Stimulated activated CD8-positive, alpha-beta memory T cell treated with anti-CD3 and anti-CD28 coated beads, Interleukin-12 subunit alpha, Interleukin-12 subunit beta, amount 100 ng/mL, for 1 hour (primary cell): ENCODE data around the gene MYRIP.

Experiments used
- DNase-seq: peaks from one replicate; pipeline ENCODE4 v3.0.0-alpha.2; 2020; ENCODE audit warnings: low read depth

MYRIP gene

DNA sequence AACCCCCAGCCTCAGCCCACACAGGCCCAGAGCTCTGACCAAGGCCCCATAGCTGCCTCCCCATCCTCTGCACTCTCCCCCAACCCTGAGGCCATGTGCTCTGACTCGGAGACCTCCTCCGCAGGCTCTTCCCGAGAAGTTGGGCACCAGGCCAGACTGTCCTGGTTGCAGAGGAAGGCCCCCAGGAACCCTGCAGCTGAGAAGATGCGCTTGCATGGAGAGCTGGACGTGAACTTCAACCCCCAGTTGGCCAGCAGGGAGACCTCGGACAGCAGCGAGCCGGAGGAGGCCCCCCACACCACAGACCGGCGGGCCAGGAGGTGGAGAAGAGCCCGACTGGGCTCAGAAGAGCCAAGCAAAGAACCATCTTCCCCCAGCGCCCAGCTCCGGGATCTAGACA is 380.6 kb downstream of the MYRIP start:
- DNase-seq = no peak

DNA sequence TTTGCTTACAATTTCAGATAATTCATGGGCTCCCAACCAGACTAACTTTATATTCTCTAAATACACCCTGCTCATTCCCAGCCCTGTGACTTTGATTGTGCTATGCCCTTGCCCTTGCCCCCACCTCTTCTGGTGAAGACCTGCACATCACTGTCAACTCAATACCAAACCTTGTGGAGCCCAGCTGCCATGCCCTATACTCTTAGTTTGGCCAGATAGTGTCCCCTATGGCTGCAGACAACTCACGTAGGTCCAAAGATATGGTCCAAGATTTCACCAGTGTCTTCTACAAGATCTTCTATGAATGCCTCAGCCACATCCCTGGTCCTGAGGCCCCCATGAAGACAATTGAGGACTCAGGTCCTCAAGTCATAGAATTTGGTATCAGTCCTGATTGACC is 381.8 kb downstream of the MYRIP start:
- DNase-seq = no peak

DNA sequence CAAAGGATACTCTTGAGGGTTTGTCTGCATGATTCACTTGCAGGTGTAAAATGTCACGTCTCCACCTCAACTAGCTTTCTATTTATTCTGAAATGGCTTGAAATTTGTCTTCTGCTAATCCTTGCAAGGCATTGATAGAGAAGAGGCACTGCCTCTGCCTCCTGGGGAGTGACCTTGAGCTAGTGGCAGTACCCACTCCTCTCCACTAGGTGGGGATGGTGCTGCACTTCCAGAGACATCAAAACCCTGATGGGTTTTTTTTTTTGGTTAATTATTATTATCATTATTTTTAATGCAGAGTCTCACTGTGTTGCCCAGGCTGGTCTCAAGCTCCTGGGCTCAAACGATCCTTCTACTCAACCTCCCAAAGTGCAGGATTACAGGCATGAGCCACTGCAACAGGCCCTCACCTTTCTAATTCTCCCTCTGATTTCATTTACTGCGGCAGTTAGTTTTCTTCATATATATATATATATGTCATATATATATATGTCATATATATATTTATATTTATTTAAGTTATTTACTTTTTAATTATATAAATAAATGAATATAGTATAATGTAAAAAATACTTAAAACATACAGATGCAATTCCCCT is 382.5 kb downstream of the MYRIP start:
- DNase-seq = peak; percentile 25

DNA sequence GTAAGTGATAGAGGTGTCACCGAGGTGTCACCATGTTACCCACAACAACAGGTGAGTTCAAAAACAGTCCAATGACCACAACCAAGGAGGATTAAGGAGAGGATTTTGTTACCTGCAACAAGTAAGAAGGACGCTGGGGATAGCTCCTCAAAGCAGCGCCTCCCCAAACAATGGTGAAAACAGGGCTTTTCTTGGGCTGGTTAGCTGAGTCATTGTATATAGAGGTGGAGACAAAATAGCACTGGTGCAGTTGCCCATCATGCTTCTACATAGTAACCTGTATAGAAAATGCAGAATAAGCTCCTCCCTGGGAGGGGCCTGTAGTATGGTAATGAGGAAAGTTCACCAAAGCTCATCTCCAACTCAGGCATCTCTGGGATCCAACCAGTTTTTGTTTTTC is 383.2 kb downstream of the MYRIP start:
- no peak for DNase-seq

DNA sequence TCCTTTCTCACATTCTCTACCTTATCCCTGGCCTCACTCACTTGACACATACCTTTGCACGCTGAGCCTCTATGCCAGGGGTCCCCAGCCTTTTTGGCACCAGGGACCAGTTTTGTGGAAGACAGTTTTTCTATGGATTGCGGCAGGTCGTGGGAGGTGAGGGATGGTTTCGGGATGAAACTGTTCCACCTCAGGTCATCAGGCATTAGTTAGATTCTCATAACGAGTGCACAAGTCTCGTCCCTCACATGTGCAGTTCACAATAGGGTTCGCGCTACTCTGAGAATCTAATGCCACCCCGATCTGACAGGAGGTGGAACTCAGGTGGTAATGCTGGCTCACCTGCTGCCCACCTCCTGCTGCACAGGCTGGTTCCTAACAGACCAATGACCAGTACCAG is 387.6 kb downstream of the MYRIP start:
- DNase-seq = no peak

DNA sequence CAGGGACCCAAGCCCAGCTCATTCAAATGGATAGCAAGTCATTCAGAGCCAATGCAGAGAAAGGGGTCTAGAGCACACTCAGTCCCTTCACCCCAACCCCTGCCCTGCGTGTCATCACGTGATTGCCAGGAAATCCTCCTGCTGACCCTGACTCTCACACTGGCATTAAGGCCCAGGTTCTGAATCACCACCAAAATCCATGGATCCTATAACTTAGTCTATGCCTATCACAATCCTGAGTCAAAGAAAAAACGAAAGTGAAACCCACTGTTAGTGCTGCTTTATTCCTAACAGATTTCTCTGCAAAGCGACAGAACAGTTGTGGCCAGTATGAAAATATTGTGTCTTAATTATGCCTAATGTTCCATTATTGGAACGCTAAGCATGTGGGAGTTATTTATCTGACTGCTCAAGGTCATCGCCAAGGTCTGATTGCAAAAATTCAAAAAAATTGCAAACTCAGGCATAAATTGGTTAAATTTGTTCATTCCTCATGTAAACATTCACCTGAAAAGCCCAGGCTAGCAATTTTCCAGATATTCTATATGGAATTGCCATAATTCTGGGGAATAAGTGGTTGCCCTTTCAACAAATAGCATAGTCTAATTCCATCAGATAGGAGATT is 391.4 kb downstream of the MYRIP start:
- no peak for DNase-seq

DNA sequence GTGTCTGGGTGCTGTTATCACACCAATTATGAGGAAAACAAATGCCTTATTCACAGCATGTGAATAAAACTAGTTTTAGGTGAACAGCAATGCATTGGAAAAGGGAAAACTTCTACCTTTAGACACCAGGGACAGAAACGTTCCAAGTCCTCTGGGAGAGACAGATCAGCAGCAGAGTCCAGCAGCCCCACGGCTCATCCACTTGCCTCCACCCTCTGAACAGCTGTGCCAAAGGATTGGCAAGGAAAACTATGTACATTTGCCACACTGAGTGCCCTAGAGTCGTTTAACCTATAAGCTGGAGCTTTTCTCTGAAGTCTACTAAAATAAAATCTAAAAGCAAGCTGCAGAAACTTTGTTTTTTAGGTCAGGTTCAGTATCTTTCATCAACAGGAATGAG is 392.4 kb downstream of the MYRIP start:
- DNase-seq = no peak

DNA sequence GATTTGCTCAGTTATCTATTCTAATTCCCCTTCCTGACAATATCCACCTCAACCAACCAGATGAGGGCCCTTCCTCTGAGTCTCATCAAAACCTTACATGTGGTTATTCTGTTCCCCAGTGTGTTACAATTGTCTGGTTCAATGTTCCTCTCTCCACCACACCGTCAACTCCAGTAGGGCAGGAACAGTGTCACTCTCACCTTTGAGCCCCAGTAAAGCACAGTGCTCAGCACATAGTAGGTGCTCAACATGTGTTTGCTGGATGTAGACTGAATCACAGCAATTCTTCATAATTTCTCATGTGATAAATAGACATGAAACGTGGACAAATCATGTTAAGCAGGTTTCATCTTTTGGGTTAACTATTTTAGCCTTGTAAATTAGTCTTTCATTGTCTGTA is 397.1 kb downstream of the MYRIP start:
- no peak for DNase-seq

DNA sequence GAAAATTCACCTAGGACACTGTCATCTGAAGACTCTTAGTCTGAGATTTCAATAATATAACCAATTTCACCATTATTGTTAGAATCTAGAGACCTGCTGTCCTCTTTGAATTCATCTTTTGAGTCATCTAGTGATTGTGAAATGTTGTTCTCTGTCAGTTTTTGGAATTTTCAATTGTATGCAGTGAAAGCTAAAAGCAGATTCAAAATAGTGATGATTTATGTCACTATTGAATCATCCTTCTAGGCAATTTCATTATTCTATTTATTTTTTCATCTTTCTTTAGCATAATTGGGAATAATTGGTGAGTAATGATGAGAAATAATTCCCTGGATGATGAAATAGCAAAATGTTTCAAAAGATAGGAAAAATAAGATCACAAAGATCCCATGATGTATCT is 398.4 kb downstream of the MYRIP start:
- DNase-seq = no peak

DNA sequence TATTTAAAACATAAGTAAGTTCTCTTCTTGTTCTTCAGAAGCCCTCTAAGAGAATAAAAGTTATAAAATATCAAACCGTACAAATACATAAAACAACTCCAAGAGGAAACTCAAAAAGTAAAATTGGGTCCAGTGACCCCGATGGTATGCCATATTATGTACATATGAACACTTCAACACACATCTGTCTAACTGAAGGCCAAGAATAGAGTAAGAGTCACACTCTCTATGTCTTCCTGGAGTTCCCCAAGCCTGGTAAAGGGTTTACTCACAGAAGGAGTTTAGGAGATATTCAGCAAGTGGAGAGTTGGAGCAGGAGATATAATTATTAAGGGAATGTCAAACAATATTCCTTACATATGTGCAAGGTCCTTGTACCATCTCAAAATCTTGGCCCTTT is 398.8 kb downstream of the MYRIP start:
- no peak for DNase-seq

DNA sequence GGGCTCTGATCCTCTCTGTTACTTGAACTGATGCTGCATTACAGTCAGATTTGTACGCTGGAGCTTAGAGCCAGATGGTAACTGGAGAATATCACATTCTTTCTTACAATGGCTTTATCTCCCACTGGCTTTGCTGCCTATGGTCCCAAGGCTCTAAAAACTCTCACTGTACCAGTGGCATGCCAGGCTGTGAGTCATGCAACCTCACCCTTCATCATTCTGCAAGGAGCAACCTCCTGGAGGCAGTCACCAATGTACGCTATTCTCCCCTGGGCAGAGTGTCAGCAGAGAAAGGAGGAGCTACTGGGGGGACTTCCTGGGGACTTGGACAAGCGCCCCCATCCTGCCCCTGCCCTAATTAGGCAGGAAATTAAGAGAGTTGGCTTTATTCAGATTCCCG is 402.2 kb downstream of the MYRIP start:
- DNase-seq = no peak

DNA sequence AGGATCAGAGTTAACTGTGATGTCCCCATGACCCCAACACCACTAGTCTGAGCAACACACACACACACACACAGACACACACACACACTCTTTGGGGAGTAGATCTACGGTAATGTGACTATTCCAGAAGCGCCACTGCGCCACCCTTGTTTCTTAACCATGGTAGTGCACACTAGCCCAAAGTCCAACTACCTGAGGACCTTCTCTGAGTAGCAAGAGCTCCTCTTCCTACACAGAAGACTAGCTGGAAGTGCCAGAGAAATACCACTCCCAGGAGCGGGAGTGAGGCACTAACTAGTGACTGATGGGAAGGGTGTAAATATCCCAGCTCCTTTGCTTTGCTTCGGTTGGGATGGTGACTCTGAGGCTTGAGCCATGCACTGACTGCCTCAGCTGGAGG is 404.1 kb downstream of the MYRIP start:
- no peak for DNase-seq

DNA sequence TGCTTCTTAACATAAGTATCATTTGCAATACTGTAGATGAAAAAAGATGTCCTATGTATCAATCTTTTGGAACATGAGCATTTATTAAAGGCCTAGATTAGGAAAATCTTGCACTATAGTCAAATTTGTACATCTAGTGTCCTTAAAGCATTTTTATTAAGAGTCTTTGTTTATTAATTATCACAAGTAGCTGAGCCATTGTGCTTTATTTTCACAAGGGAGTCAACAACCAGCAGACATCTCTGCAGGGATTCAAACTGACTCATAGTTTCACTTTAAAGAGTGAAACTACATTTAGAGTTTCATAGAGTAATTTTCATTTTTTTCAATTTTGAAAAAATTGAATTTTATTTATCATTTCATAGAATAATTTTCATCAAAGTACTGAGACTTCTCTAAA is 405.6 kb downstream of the MYRIP start:
- DNase-seq = no peak

DNA sequence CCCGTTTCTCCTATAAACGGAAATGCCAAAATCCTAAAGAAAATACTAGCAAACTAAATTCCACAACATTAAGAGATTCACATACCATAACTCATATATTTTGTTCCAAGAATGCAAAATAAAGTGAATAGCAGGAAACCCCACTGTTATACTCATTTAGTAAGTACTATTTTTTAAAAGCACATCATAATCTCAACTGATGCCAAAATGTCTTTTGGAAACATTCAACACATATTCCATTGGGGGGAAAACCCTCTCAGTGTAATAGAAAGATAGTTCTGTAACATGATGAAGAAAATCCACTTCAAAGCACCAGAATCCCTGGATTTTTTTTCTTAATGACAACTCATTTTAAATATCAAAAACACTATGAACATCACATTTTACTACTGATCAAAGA is 407.1 kb downstream of the MYRIP start:
- DNase-seq = no peak

DNA sequence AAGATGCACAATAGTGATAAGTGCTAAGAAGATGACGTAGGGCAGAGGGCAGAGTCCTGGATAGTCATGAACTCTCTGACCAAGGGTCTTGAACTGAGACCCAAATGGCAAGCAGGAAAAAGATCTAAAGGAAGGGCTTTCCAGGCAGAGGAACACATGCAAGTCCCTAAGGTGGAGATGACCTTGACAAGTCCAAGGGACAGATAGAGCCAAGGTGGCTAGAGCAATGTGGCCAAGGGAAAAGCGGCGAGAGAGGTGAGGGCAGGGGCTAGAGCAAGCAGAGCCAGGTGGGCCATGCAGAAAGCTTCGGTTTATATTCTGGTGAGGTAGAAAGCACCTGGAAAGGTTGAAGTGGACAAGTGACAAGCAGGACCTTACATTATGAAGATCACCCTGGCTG is 414.4 kb downstream of the MYRIP start:
- DNase-seq = no peak

DNA sequence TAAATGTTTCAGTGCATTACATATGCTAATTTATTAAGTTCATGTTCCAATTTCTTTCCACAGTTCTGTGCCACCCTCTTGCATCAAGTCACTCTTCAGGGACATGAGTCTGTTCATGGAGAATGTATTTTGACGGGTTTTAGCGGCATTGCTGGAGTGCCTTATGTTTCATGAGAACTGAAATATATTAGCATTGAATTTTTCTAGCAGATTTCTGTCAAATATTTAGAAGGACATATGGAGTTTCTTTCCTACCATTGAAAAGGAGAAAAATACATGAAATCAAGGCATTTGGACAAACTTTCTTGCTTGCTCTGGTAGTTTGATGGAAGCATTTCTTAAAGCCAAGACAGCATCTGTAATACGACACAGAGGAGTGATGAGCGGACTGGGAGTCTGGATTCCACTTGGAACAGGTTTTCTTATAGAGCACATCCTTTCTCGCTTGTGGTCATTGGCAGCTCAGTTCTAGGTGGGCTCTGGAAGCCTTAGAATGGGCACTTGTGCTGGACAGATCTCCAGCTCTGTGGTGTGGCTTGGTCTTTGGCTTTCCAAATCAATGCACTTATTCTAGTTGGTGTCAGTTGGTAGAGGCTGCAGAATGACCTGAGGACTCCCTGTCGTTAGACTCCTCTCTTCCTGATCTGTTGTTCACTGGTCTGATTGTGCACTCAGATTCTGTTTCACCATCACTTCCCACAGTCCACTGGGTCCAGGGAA is 415.5 kb downstream of the MYRIP start:
- no peak for DNase-seq

DNA sequence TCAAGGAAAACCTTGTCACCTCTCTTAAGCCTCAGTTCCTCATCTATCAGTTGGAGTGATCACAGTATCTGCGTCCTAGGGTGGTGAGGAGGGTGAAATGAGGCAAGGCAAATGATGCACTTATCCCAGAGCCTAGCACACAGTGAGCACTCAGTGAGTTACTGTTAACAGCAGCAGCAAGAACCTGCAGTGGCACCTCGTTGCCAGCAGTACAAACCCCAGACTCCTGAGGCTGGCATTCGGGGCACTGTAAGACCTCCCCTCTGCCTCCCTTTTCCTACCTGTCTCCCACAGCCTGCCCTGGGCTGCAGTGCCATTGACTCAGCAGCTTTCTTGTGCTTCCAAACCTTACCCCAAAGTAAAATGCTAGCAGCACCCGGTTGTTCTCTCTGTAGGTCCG is 417.2 kb downstream of the MYRIP start:
- no peak for DNase-seq

DNA sequence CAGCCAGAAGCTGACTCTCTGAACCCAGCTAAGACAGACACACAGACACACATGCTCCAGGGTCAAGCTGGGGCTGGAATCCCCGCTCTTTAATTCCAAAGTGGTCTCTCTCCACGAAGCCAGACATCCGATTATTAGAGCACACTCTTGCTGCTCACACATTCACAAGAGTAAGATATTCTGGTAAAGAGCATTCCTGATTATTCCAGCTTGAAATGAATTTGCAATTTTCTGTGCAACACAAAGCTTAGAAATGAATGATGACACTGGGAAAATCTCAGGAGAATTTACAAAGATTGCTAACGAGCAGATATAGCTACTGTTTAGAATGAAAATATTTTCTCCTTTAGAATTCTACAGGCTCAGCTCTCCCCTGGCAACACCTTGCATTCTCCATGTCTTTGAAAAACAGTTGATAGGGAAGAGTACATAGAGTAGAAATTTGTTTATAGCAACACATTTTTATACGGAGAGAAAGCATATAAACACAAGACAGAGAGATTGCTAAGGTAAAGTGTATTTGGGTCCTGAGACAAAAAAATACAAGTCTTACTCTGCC is 419.5 kb downstream of the MYRIP start:
- DNase-seq = no peak

DNA sequence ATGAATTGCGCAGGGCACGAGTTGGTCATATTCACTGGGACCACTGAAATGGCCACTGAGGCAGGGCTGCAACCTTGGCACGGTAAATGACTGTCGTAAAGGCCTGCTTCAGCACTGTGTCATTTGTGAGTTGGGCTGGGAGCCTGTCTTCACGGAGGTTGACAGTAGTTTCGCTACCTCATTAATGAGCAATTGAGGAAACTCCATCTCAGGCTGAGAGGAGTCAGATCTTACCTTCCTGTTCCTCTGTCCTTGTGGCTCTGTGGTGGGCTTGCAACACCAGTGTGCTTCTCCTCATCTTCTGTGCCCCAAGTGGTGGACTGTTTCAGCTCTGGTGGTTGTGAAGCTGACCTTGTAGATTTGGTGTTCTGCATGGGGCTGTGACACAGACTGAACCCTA is 420.0 kb downstream of the MYRIP start:
- DNase-seq = no peak

DNA sequence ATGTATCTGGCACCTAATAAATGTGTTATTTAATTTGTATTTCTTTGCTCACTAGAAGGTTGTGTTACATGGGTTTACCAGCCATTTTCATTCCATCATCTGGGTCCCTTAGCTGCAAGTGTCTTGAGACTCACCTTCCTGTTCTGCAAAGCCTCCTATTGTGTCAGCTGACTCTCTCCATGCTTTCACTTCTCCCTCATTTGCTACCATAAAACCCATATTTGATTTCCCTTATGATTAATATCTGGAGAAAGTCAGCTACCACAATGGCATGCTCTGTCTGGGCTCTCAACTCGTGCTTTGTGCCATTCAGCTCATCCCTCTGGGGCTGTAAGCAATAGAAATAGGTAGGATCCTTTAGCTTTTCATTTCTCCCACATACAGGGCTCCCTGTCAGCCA is 420.6 kb downstream of the MYRIP start:
- no peak for DNase-seq

DNA sequence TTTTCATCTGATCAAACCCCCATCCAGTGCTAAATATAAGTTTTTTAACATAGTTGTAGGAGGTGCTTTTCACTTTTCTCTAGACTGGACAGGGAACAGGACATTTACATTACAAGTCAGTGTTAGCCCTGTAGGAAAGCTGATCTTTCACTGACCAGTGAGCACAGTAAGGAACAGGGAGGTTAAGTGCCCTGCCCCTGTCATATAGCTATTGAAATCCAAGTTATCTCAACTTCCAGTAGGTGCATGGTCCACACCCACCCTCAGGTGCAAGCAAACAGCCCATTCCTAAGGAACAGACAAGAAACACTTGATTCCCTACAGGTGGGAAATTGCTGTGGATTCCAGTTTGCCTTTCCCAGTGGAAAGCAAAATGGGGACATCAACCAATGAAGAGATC is 421.0 kb downstream of the MYRIP start:
- no peak for DNase-seq

DNA sequence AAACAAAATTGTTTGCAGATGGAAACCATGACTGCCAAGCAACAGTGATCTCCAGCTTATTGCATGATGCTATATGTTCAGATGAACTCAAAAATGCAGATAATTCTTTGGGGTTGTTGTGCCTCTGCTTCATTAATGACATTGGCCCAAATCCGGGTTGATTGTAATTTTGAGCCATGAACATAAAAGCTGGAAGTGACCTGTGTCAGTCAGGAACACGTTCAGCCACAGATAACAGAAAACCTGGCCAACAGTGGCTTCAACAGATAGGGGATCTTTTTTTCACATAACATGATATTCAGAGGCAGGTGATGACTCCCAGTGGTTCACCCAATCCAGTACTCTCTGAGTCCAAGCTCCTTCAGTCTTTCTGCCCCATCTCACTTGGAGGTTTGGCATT is 423.2 kb downstream of the MYRIP start:
- DNase-seq = no peak

DNA sequence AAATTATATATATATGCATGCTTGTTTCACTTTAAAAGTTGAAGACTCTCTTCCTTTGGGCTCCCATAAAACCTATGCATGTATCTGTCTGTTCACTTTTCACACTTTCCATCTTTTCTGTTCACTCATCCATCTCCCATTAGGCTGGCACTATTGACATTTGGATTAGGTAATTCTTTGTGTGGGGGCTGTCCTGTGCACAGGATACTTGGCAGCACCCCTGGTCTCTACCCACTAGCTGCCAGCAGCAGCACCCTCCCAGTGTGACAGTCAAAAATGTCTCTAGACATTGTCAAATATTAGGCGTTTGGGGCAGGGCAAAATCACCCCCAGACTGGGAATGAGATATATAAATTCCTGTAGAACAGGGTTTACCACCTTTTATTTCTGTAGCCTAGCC is 427.8 kb downstream of the MYRIP start:
- DNase-seq = no peak
